K562 (cell line): ENCODE measurements around the gene FAM83F. TPM values are rescaled to one million over a fixed set of nuclear protein-coding genes. Genes with fewer than 3 reads are reported as not detected.
A peak's percentile ranks its signal among the peaks of the same experiment; 100 is the strongest.

Experiments
- ELF4 ChIP-seq: fragments of 450-650 bp; formaldehyde crosslinking; IDR thresholded peaks from 2 replicates; pipeline ENCODE4 v1.4.0; 2022; ENCODE audit warnings: missing genetic modification characterization
- HOXB6 ChIP-seq: fragments of 250-450 bp; sonication (Bioruptor Pico); IDR thresholded peaks from 2 replicates; pipeline ENCODE4 v1.5.1; 2022; ENCODE audit warnings: mild to moderate bottlenecking, borderline replicate concordance
- JUN ChIP-seq, 2 experiments: sonication (generic) in 1 of 2; formaldehyde crosslinking in 1 of 2; IDR thresholded peaks; 2 replicates each; pipeline versions ENCODE4 v1.6.1 to v1.8.0; 2012 to 2022; ENCODE audit warnings: borderline replicate concordance in 2 of 2, mild to moderate bottlenecking in 2 of 2, improper control_type of control experiment in 1 of 2, low read depth in 1 of 2, low read length in 1 of 2, missing genetic modification reagents in 1 of 2
- MAZ ChIP-seq, 2 experiments: fragments of 450-650 bp in 1 of 2; sonication (generic) in 1 of 2; formaldehyde crosslinking; IDR thresholded peaks in 1 of 2; conservative IDR thresholded peaks in 1 of 2; 2 replicates each; pipeline versions ENCODE4 v1.4.0 to v1.5.0; 2020; ENCODE audit warnings: mild to moderate bottlenecking in 1 of 2, missing genetic modification reagents in 1 of 2
- RFX7 ChIP-seq: fragments of 250-450 bp; sonication (Bioruptor Pico); IDR thresholded peaks from 2 replicates; pipeline ENCODE4 v1.5.1; 2021; ENCODE audit warnings: mild to moderate bottlenecking
- TCF3 ChIP-seq: sonication (generic); formaldehyde crosslinking; IDR thresholded peaks from 2 replicates; pipeline ENCODE4 v1.4.0; 2020; ENCODE audit warnings: mild to moderate bottlenecking, missing genetic modification reagents
- TEAD1 ChIP-seq, 2 experiments: fragments of 450-650 bp in 1 of 2; sonication (generic) in 1 of 2; formaldehyde crosslinking; IDR thresholded peaks; 2 replicates each; pipeline versions ENCODE4 v1.4.0 to v1.8.0; 2020 to 2022; ENCODE audit warnings: mild to moderate bottlenecking in 2 of 2, missing genetic modification reagents in 1 of 2
- TEAD4 ChIP-seq, 2 experiments: sonication (generic) in 1 of 2; formaldehyde crosslinking in 1 of 2; IDR thresholded peaks; 2 replicates each; pipeline versions ENCODE4 v1.6.1 to v1.8.0; 2012 to 2022; ENCODE audit warnings: borderline replicate concordance in 1 of 2, inconsistent platforms in 1 of 2, low read length in 1 of 2, mild to moderate bottlenecking in 1 of 2, missing genetic modification reagents in 1 of 2
- ZEB2 ChIP-seq: fragments of 450-650 bp; IDR thresholded peaks from 2 replicates; pipeline ENCODE4 v1.6.1; 2016
- ZNF197 ChIP-seq: fragments of 200-800 bp; sonication (Bioruptor generic); IDR thresholded peaks from 2 replicates; pipeline ENCODE4 v1.6.1; 2016; ENCODE audit warnings: low read depth, missing genetic modification characterization, missing compliant biosample characterization
- ZNF507 ChIP-seq: conservative IDR thresholded peaks from 2 replicates; pipeline ENCODE4 v1.6.1; 2017; ENCODE audit warnings: missing genetic modification characterization, missing compliant biosample characterization
- polyA plus RNA-seq, 8 experiments: library from polyadenylated mRNA; depleted of rRNA in 4 of 8; stranded (reverse) in 5 of 8; unstranded in 3 of 8; fragments of >200 nt; fragmentation: Nextera tagmentation in 2 of 8; fragmentation: Illumina TruSeq in 1 of 8; extraction: Ambion mirVana in 2 of 8; extraction: Trizol in 1 of 8; gene quantifications; 2 replicates each; pipeline versions ENCODE4 v1.2.1 to v1.2.3, GENCODE V29; 2011 to 2014; ENCODE audit warnings: inconsistent platforms in 1 of 8, missing spikeins in 1 of 8
- total RNA-seq, 7 experiments: library from RNA; depleted of rRNA in 6 of 7; stranded (reverse); fragments of >200 nt in 6 of 7; fragmentation: Illumina TruSeq in 2 of 7; extraction: Trizol in 2 of 7; gene quantifications; 2 replicates each; pipeline versions ENCODE4 v1.2.1 to v1.2.3, GENCODE V29; 2011 to 2021; ENCODE audit warnings: low replicate concordance in 1 of 7
- TF ChIP-seq, protein P1 (sequence below), 2 experiments: fragments of 450-650 bp in 1 of 2; IDR thresholded peaks; 2 replicates each; pipeline ENCODE4 v1.6.1; 2011 to 2017; ENCODE audit warnings: low read depth in 2 of 2, antibody characterized with exemption in 1 of 2, borderline replicate concordance in 1 of 2, low read length in 1 of 2, mild to moderate bottlenecking in 1 of 2, mixed read lengths in 1 of 2; ENCODE audit not compliant: control insufficient read depth in 1 of 2
- TF ChIP-seq, protein P2 (sequence below): fragments of 450-650 bp; IDR thresholded peaks from 2 replicates; pipeline ENCODE4 v1.6.1; 2017; ENCODE audit warnings: mild to moderate bottlenecking, moderate library complexity
- TF ChIP-seq, protein P3 (sequence below): fragments of 250-450 bp; sonication (Bioruptor Pico); IDR thresholded peaks from 2 replicates; pipeline ENCODE4 v1.5.0; 2021
- TF ChIP-seq, protein P4 (sequence below): fragments of 200-800 bp; sonication (Bioruptor generic); IDR thresholded peaks from 2 replicates; pipeline ENCODE4 v1.6.1; 2016; ENCODE audit warnings: missing genetic modification characterization, missing compliant biosample characterization

The FAM83F gene
- total and polyA plus RNA-seq, 9 of the 15 experiments (the other 6 are each of a cell fraction or from before 2014, with no cell fraction given) = under 0.01 to 0.13 (median 0.04) TPM; not detected in 1

DNA sequence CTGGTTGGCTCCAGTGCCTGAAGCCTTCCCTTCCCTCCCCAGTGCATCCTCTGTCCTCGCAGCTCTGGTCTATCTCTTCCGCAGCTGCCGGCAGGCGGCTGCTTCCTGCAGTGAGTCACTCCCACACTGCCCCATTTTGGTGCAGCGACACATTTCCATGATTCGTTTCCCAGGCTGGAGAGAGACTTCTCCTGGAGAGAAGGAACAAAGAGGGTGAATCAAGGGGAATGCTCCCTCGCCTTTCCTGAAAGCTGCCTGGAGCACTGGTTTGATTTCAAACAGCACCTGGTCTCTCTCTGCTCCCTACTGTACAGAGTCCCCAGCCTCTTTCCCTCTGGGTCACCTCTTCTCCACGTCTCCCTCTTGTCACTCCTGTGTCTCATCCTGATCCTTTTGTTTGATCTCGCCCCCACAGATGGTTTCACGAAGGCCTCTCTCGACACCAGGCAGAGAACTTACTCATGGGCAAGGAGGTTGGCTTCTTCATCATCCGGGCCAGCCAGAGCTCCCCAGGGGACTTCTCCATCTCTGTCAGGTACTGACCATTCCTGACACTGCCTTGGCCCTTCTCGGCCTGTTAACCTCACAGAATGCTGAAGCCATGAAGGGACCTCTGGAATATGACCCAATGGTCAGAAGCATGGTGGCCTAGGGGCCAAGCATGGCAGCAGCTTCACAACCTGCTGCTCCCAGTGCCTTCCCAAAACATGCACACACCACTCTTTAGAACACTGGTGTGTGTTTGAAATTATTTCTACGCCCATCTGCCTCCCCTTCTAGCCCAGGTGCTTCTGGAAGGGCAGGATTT, 34.9 kb upstream of the FAM83F start, which contains the start of gene TMA7B (continued):
- TF ChIP-seq, protein P1, sequence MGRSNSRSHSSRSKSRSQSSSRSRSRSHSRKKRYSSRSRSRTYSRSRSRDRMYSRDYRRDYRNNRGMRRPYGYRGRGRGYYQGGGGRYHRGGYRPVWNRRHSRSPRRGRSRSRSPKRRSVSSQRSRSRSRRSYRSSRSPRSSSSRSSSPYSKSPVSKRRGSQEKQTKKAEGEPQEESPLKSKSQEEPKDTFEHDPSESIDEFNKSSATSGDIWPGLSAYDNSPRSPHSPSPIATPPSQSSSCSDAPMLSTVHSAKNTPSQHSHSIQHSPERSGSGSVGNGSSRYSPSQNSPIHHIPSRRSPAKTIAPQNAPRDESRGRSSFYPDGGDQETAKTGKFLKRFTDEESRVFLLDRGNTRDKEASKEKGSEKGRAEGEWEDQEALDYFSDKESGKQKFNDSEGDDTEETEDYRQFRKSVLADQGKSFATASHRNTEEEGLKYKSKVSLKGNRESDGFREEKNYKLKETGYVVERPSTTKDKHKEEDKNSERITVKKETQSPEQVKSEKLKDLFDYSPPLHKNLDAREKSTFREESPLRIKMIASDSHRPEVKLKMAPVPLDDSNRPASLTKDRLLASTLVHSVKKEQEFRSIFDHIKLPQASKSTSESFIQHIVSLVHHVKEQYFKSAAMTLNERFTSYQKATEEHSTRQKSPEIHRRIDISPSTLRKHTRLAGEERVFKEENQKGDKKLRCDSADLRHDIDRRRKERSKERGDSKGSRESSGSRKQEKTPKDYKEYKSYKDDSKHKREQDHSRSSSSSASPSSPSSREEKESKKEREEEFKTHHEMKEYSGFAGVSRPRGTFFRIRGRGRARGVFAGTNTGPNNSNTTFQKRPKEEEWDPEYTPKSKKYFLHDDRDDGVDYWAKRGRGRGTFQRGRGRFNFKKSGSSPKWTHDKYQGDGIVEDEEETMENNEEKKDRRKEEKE (IDR thresholded peaks at IDR 0.05; ENCODE audit: borderline replicate concordance in 1 of 2, control insufficient read depth in 1 of 2, low read depth in 2 of 2, low read length in 1 of 2) = no peak
- TF ChIP-seq JUN (IDR thresholded peaks at IDR 0.05; ENCODE audit: borderline replicate concordance, low read depth, low read length) (peak; percentile 63; the same call in 1 of the 2 replicates), JUN (CRISPR knock-in tag; IDR thresholded peaks at IDR 0.05; ENCODE audit: borderline replicate concordance) (no peak), TEAD1 (CRISPR knock-in tag; IDR thresholded peaks at IDR 0.05) (no peak), TCF3 (CRISPR knock-in tag) (peak; percentile 39; the same call in 1 of the 2 replicates), ZEB2 (no peak), MAZ (CRISPR knock-in tag; conservative IDR thresholded peaks at IDR 0.05 in 1 of 2, IDR thresholded peaks at IDR 0.05 in 1 of 2) (peak in 1 of 2 experiments; percentile 27; a peak in 1 of 4 replicates), ZNF197 (CRISPR knock-in tag) (no peak), RFX7 (CRISPR knock-in tag) (no peak), HOXB6 (no peak), TEAD4 (IDR thresholded peaks at IDR 0.05; ENCODE audit: low read length) (0 out of 2 replicates have a peak, but pooled peaks have one; percentile 16), TEAD4 (CRISPR knock-in tag; IDR thresholded peaks at IDR 0.05; ENCODE audit: borderline replicate concordance) (no peak), ZNF507 (tag) (no peak), ELF4 (CRISPR knock-in tag) (no peak)
- TF ChIP-seq, protein P2, sequence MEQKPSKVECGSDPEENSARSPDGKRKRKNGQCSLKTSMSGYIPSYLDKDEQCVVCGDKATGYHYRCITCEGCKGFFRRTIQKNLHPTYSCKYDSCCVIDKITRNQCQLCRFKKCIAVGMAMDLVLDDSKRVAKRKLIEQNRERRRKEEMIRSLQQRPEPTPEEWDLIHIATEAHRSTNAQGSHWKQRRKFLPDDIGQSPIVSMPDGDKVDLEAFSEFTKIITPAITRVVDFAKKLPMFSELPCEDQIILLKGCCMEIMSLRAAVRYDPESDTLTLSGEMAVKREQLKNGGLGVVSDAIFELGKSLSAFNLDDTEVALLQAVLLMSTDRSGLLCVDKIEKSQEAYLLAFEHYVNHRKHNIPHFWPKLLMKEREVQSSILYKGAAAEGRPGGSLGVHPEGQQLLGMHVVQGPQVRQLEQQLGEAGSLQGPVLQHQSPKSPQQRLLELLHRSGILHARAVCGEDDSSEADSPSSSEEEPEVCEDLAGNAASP = no peak
- TF ChIP-seq, protein P3, sequence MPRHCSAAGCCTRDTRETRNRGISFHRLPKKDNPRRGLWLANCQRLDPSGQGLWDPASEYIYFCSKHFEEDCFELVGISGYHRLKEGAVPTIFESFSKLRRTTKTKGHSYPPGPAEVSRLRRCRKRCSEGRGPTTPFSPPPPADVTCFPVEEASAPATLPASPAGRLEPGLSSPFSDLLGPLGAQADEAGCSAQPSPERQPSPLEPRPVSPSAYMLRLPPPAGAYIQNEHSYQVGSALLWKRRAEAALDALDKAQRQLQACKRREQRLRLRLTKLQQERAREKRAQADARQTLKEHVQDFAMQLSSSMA (CRISPR knock-in tag) = no peak
- TF ChIP-seq, protein P4, sequence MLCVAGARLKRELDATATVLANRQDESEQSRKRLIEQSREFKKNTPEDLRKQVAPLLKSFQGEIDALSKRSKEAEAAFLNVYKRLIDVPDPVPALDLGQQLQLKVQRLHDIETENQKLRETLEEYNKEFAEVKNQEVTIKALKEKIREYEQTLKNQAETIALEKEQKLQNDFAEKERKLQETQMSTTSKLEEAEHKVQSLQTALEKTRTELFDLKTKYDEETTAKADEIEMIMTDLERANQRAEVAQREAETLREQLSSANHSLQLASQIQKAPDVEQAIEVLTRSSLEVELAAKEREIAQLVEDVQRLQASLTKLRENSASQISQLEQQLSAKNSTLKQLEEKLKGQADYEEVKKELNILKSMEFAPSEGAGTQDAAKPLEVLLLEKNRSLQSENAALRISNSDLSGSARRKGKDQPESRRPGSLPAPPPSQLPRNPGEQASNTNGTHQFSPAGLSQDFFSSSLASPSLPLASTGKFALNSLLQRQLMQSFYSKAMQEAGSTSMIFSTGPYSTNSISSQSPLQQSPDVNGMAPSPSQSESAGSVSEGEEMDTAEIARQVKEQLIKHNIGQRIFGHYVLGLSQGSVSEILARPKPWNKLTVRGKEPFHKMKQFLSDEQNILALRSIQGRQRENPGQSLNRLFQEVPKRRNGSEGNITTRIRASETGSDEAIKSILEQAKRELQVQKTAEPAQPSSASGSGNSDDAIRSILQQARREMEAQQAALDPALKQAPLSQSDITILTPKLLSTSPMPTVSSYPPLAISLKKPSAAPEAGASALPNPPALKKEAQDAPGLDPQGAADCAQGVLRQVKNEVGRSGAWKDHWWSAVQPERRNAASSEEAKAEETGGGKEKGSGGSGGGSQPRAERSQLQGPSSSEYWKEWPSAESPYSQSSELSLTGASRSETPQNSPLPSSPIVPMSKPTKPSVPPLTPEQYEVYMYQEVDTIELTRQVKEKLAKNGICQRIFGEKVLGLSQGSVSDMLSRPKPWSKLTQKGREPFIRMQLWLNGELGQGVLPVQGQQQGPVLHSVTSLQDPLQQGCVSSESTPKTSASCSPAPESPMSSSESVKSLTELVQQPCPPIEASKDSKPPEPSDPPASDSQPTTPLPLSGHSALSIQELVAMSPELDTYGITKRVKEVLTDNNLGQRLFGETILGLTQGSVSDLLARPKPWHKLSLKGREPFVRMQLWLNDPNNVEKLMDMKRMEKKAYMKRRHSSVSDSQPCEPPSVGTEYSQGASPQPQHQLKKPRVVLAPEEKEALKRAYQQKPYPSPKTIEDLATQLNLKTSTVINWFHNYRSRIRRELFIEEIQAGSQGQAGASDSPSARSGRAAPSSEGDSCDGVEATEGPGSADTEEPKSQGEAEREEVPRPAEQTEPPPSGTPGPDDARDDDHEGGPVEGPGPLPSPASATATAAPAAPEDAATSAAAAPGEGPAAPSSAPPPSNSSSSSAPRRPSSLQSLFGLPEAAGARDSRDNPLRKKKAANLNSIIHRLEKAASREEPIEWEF = no peak
